HG03060 (cell line): ENCODE measurements around the gene SH2D3C.

Experiments used
- ATAC-seq: cut with Tn5 transposase; IDR thresholded peaks from one replicate; pipeline ENCODE4 v1.9.1; 2021; ENCODE audit warnings: low read depth, moderate number of reproducible peaks; ENCODE audit not compliant: unreplicated experiment

The SH2D3C gene

GRCh38 chr9:127723013-127723412 lies 55.5 kb downstream of the SH2D3C start:
- no peak for ATAC-seq

- ATAC-seq: no peak
Observed at GRCh38 chr9:127722055-127722745, 56.3 kb downstream of the SH2D3C start.

- no peak for ATAC-seq
Observed at GRCh38 chr9:127721391-127721821, 57.1 kb downstream of the SH2D3C start.

GRCh38 chr9:127720865-127721227 lies 57.6 kb downstream of the SH2D3C start:
- ATAC-seq: no peak

GRCh38 chr9:127720031-127720864 lies 58.2 kb downstream of the SH2D3C start:
- ATAC-seq: no peak

- no peak for ATAC-seq
Observed at GRCh38 chr9:127717766-127718165, 60.7 kb downstream of the SH2D3C start.

- ATAC-seq: no peak
Observed at GRCh38 chr9:127716412-127716811, 62.1 kb downstream of the SH2D3C start.

- ATAC-seq: peak; percentile 86
Observed at GRCh38 chr9:127715470-127716337, 62.8 kb downstream of the SH2D3C start, which contains the start of the genes PTRH1 and TTC16. PTRH1 (minus strand) TSS chr9:127715663; CDS start chr9:127715639, 24 bp downstream. TTC16 (plus strand) TSS chr9:127716079; CDS start chr9:127716146, 67 bp downstream.

- ATAC-seq: no peak
Observed at GRCh38 chr9:127714951-127715469, 63.5 kb downstream of the SH2D3C start.

- no peak for ATAC-seq
Observed at GRCh38 chr9:127714020-127714750, 64.3 kb downstream of the SH2D3C start.

GRCh38 chr9:127712867-127713266 lies 65.6 kb downstream of the SH2D3C start:
- ATAC-seq: no peak

GRCh38 chr9:127712371-127712770 lies 66.1 kb downstream of the SH2D3C start:
- no peak for ATAC-seq

- ATAC-seq: no peak
Observed at GRCh38 chr9:127711831-127712274, 66.6 kb downstream of the SH2D3C start.

GRCh38 chr9:127711226-127711701 lies 67.2 kb downstream of the SH2D3C start:
- ATAC-seq: no peak

GRCh38 chr9:127710204-127710783 lies 68.2 kb downstream of the SH2D3C start:
- no peak for ATAC-seq

- no peak for ATAC-seq
Observed at GRCh38 chr9:127708952-127709587, 69.4 kb downstream of the SH2D3C start.

GRCh38 chr9:127707766-127708165 lies 70.7 kb downstream of the SH2D3C start:
- peak; percentile 60 for ATAC-seq

- ATAC-seq: no peak
Observed at GRCh38 chr9:127706836-127707241, 71.6 kb downstream of the SH2D3C start, which contains the start of gene CFAP157. CFAP157 (plus strand) TSS chr9:127706988; CDS start chr9:127707032, 44 bp downstream.
